Fibroblast of skin of left quadriceps (primary cell): ENCODE measurements around the gene ATG7.
"Not testable (repeated sequence)": the region's sequence is repeated elsewhere in the genome, so short reads cannot be mapped to it uniquely, and the experiment has no call there.

ENCODE experiments used
- DNase-seq, 2 experiments: peaks; one replicate each; pipeline ENCODE4 v3.0.0-alpha.2; 2013; ENCODE audit warnings: low read depth in 2 of 2

Gene ATG7

GRCh38 chr3:11566916-11567315, 294.7 kb downstream of the ATG7 start:
- no peak for DNase-seq

- DNase-seq, result no peak
These were observed 295.6 kb downstream of the ATG7 start for GRCh38 chr3:11567516-11568467.

GRCh38 chr3:11568503-11569155, 296.4 kb downstream of the ATG7 start:
- peak; percentile 58 to 64 for DNase-seq

GRCh38 chr3:11569156-11569741, 297.1 kb downstream of the ATG7 start:
- DNase-seq, result no peak

- no peak for DNase-seq
These were observed 298.1 kb downstream of the ATG7 start for GRCh38 chr3:11570251-11570650.

GRCh38 chr3:11570789-11571495, 298.7 kb downstream of the ATG7 start:
- DNase-seq, result no peak

- DNase-seq, result not testable (repeated sequence)
These were observed 300.5 kb downstream of the ATG7 start for GRCh38 chr3:11572660-11573059.

GRCh38 chr3:11574981-11575669, 302.9 kb downstream of the ATG7 start:
- no peak for DNase-seq

- no peak for DNase-seq
These were observed 303.5 kb downstream of the ATG7 start for GRCh38 chr3:11575677-11576076.

GRCh38 chr3:11576453-11576852, 304.3 kb downstream of the ATG7 start:
- DNase-seq, result no peak

GRCh38 chr3:11578169-11578568, 306.0 kb downstream of the ATG7 start:
- DNase-seq, result no peak

GRCh38 chr3:11580645-11581044, 308.4 kb downstream of the ATG7 start:
- DNase-seq, result no peak

- DNase-seq, result no peak
These were observed 309.3 kb downstream of the ATG7 start for GRCh38 chr3:11581237-11582190.

GRCh38 chr3:11582191-11582968, 310.2 kb downstream of the ATG7 start:
- peak; percentile 90 to 91 for DNase-seq

GRCh38 chr3:11583235-11583634, 311.0 kb downstream of the ATG7 start:
- DNase-seq, result no peak

- DNase-seq, result no peak
These were observed 311.4 kb downstream of the ATG7 start for GRCh38 chr3:11583638-11584046.

GRCh38 chr3:11584570-11584969, 312.4 kb downstream of the ATG7 start:
- no peak for DNase-seq

GRCh38 chr3:11587766-11588165, 315.6 kb downstream of the ATG7 start:
- no peak for DNase-seq

GRCh38 chr3:11588338-11588737, 316.1 kb downstream of the ATG7 start:
- DNase-seq, result no peak
